Kidney epithelial cell (primary cell): ENCODE measurements around the gene ZNF425. TPM values are rescaled to one million over a fixed set of nuclear protein-coding genes. Genes with fewer than 3 reads are reported as not detected.

Experiments used
- DNase-seq: peaks from one replicate; pipeline ENCODE4 v3.0.0-alpha.2; 2010; ENCODE audit warnings: low read depth
- H3K27me3 ChIP-seq: 2 replicates; pipeline ENCODE4 v1.6.0; 2011; ENCODE audit warnings: low read length; ENCODE audit not compliant: control insufficient read depth, insufficient read depth
- H3K36me3 ChIP-seq: 2 replicates; pipeline ENCODE4 v1.5.1; 2011; ENCODE audit warnings: low read length; ENCODE audit not compliant: control insufficient read depth, insufficient read depth
- H3K4me3 ChIP-seq: 2 replicates; pipeline ENCODE4 v1.5.1; 2011; ENCODE audit warnings: low read depth, mild to moderate bottlenecking, control low read depth, low read length
- total RNA-seq: library from RNA; depleted of rRNA; stranded (reverse); fragments of >200 nt; gene quantifications from 2 replicates; pipeline ENCODE4 v1.2.3, GENCODE V29; 2015
- TF ChIP-seq, protein P1 (sequence below): IDR thresholded peaks from 2 replicates; pipeline ENCODE4 v1.5.1; 2011; ENCODE audit warnings: mild to moderate bottlenecking, moderate library complexity, low read length, control low read depth, inconsistent platforms; ENCODE audit not compliant: insufficient read depth, poor library complexity, severe bottlenecking

Gene ZNF425
- total RNA-seq, 1 donor from 2014 or later = 5.0 TPM

DNA sequence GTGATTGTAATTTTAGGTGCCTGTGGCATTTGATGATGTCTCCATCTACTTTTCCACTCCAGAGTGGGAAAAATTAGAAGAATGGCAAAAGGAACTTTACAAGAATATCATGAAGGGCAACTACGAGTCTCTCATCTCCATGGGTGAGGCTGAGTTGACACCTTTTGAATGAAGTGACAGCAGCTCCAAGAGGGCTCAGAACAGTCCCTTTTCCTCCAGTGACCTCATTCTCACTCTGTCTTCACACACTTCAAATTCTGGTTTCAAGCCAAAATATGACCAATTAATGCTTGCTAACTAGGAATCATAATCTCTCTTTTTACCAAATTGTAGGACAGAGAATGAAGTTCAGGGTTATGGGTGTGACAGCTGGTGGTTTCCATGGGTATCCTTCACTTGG lies 40.0 kb upstream of the ZNF425 start:
- peaks cover 1% of the 10 kb centered on the region for H3K36me3 ChIP-seq
- no peak overlapping the region for H3K4me3 ChIP-seq
- DNase-seq = no peak
- no peaks in the 10 kb centered on the region for H3K27me3 ChIP-seq
- TF ChIP-seq, protein P1, sequence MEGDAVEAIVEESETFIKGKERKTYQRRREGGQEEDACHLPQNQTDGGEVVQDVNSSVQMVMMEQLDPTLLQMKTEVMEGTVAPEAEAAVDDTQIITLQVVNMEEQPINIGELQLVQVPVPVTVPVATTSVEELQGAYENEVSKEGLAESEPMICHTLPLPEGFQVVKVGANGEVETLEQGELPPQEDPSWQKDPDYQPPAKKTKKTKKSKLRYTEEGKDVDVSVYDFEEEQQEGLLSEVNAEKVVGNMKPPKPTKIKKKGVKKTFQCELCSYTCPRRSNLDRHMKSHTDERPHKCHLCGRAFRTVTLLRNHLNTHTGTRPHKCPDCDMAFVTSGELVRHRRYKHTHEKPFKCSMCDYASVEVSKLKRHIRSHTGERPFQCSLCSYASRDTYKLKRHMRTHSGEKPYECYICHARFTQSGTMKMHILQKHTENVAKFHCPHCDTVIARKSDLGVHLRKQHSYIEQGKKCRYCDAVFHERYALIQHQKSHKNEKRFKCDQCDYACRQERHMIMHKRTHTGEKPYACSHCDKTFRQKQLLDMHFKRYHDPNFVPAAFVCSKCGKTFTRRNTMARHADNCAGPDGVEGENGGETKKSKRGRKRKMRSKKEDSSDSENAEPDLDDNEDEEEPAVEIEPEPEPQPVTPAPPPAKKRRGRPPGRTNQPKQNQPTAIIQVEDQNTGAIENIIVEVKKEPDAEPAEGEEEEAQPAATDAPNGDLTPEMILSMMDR = no peak

DNA sequence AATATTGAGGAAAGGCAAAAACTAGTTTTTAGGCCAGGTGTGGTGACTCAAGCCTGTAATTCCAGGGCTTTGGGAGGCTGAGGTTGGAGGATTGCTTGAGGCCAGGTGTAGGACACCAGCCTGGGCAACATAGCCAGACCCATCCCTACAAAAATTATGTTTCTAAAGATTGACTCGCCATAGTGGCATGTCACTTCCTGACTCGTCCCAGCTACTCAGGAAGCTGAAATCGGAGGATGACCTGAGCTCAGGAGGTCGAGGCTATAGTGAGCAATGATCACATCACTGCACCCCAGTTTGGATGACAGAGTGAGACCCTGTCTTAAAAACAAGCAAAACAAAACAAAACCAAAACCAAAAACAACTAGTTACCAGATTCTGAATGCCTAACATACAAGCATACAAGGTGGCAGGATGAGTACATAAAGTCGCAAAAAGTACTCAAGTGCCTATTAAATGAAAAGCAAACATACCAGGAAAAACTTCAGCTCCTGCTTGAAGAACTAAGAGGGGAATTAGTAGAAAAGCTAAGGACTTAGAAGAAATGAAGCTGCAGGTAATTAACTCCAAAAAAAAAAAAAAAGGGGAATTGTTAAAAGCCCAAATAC lies 35.2 kb upstream of the ZNF425 start:
- Histone ChIP-seq H3K36me3 (peaks cover 1% of the 10 kb centered on the region), H3K4me3 (no peak overlapping the region), H3K27me3 (no peaks in the 10 kb centered on the region)
- TF ChIP-seq, protein P1 = no peak
- DNase-seq = no peak

DNA sequence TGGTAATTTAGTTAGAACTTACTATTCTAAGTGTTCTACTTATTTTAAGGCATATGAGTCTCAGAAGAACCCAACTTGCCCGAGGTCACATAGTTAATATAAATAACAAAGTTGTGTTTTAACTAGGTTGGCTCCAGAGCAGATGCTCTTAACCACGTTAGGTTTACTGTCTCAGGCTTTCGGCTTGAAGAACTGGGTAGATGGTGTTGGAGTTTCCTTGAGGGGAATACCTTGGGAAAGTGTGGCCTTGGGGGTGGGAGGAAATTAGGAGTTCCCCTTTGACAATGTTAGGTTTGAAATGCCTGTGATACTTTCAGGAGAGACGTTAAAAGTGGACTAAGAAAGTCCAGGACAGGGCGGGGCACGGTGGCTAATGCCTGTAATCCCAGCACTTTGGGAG lies 30.8 kb upstream of the ZNF425 start:
- TF ChIP-seq, protein P1 = no peak
- DNase-seq = no peak

DNA sequence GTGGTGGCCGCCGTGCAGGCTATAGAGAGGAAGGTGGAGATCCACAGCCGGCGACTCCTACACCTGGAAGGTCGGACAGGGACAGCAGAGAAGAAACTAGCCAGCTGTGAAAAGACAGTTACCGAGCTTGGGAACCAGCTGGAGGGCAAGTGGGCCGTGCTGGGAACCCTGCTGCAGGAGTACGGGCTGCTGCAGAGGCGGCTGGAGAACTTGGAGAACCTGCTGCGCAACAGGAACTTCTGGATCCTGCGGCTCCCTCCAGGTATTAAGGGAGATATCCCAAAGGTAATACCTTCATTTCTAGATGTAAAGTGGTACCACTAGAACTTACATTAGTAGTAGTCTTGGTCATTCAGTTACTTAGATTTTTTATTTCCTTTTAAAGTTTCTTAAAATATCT lies 27.9 kb upstream of the ZNF425 start:
- H3K36me3 ChIP-seq = no peaks in the 10 kb centered on the region
- TF ChIP-seq, protein P1 = no peak
- H3K27me3 ChIP-seq = no peaks in the 10 kb centered on the region
- H3K4me3 ChIP-seq = no peak overlapping the region
- DNase-seq = no peak

More for the DNA sequence above, 30.8 kb upstream of the ZNF425 start:
- H3K4me3 ChIP-seq = no peak overlapping the region
- H3K36me3 ChIP-seq = no peaks in the 10 kb centered on the region
- H3K27me3 ChIP-seq = no peaks in the 10 kb centered on the region

DNA sequence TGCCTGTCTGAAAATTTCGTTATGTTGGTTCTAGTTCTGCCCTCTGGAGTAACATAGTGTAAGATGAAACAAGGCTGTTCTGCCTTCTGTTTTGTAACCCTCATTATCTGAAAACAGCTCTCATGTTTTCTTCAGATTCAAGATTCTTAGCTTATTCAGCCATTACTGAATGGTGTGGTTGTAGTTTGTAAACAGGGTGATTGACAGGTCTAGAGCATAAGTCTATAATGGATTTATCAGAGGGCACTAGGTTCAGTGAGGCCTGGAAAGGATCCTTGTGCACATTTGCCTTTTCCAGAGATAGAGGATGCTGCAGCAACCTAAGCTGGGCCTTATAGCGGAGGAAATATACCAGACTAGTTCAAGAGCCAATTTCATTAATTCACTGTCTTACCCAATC lies 27.2 kb upstream of the ZNF425 start:
- H3K36me3 ChIP-seq = no peaks in the 10 kb centered on the region
- H3K4me3 ChIP-seq = no peak overlapping the region
- no peaks in the 10 kb centered on the region for H3K27me3 ChIP-seq
- DNase-seq = no peak
- TF ChIP-seq, protein P1 = no peak

DNA sequence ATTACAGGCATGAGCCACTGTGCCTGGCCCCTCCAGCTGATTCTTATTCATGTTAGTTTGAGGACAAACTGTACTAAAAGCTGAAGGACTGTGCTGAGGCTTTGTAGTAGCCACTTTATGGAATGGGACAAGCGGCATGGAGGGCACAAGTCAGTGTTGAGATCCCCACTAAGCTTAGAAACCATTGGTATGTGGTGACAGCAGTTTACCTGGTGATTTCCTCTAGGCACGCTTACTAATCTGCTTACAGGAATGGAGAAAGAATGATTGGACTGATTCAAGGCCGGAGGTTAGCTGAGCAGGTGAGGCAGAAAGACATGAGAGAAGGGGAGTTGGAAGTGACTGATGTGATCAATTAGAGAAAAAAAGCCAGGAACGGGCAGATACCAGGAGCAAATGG lies 24.9 kb upstream of the ZNF425 start:
- H3K27me3 ChIP-seq = no peaks in the 10 kb centered on the region
- H3K36me3 ChIP-seq = no peaks in the 10 kb centered on the region
- no peak overlapping the region for H3K4me3 ChIP-seq
- TF ChIP-seq, protein P1 = no peak
- DNase-seq = no peak
